ENCODE data around the gene MAN1A1.
"Not testable (repeated sequence)": the region's sequence is repeated elsewhere in the genome, so short reads cannot be mapped to it uniquely, and the experiment has no call there.

MAN1A1 gene

DNA sequence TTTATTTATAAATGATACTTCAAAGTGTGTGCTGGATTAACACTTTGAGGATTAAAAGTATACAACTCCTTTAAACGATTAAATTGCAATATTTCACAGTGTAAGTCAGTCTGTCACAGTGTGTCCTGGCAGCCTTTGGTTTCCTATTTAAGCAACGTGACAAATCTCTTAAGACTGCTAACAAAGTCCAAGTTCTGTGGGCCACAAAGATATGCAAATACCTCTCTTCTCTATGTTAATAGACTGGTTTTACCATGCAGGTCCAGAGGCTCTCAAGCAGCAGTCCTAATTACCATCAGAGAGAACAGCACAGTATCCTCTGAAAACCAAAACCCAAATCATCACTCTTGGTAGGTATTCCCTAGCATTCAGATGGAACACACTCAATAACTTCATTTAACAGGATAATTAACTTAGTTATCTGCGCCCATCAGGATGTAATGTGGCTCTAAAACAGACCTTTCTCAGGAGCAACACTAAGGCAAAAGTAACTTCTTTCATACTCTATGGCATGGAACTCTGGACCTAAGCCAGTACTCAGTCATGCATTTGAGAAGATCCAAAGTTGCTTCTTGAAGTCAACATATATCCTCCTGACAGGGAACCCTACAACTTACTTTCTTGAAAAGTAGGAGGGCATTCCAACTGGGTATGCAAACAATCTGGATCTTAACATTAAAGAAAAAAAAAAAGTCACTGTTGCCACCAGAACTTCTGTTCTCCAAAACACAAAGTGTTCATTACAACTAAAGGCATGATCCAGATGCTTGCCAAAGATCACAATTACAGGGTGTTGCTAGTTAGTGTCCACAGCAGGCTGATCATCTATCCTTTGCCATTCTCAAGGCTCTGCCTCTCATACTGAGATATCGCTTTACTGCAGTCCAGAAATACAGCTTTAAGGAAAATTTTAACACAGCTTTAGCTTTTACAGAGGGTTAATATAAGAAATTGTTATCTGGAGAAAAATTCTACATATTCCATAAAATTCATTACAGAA, 53.2 kb downstream of the MAN1A1 start:
- no peak for DNase-seq
- H3K27ac Mint-ChIP-seq = no peak overlapping the region
- H3K4me1 Mint-ChIP-seq = no peaks in the 10 kb centered on the region
- no peaks in the 10 kb centered on the region for H3K27me3 Mint-ChIP-seq (ENCODE audit: low read depth, poor library complexity)
- no peak overlapping the region for H3K4me3 Mint-ChIP-seq
- H3K36me3 Mint-ChIP-seq (ENCODE audit: low read depth) = peaks cover 27% of the 10 kb centered on the region
- peaks cover 2% of the 10 kb centered on the region for H3K9me3 Mint-ChIP-seq
- TF ChIP-seq, protein P1, sequence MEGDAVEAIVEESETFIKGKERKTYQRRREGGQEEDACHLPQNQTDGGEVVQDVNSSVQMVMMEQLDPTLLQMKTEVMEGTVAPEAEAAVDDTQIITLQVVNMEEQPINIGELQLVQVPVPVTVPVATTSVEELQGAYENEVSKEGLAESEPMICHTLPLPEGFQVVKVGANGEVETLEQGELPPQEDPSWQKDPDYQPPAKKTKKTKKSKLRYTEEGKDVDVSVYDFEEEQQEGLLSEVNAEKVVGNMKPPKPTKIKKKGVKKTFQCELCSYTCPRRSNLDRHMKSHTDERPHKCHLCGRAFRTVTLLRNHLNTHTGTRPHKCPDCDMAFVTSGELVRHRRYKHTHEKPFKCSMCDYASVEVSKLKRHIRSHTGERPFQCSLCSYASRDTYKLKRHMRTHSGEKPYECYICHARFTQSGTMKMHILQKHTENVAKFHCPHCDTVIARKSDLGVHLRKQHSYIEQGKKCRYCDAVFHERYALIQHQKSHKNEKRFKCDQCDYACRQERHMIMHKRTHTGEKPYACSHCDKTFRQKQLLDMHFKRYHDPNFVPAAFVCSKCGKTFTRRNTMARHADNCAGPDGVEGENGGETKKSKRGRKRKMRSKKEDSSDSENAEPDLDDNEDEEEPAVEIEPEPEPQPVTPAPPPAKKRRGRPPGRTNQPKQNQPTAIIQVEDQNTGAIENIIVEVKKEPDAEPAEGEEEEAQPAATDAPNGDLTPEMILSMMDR (IDR thresholded peaks at IDR 0.05) = no peak

DNA sequence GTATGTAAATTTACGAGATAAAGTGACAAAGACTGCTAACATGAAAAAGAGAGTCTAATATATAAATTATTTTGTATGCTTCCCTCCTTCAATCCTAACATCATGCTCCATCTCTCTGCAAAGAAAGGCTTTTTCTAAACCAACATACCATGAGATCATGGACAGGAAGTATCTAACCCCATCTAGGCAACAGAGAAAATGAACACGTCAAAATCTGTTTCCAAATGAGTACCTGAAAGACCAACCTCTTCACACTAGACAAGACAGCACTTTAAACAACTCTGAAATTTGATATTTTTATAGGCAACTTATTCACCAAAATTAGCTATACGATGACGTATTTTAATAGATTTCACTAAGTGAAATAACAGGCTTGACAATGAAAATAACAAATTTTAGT, 54.6 kb downstream of the MAN1A1 start:
- Mint-ChIP-seq H3K4me1 (peaks cover 6% of the 10 kb centered on the region), H3K36me3 (ENCODE audit: low read depth) (peaks cover 34% of the 10 kb centered on the region), H3K27me3 (ENCODE audit: low read depth, poor library complexity) (no peaks in the 10 kb centered on the region), H3K27ac (no peak overlapping the region), H3K9me3 (peaks cover 6% of the 10 kb centered on the region), H3K4me3 (no peak overlapping the region)
- TF ChIP-seq, protein P1 (IDR thresholded peaks at IDR 0.05) = no peak
- DNase-seq = no peak

DNA sequence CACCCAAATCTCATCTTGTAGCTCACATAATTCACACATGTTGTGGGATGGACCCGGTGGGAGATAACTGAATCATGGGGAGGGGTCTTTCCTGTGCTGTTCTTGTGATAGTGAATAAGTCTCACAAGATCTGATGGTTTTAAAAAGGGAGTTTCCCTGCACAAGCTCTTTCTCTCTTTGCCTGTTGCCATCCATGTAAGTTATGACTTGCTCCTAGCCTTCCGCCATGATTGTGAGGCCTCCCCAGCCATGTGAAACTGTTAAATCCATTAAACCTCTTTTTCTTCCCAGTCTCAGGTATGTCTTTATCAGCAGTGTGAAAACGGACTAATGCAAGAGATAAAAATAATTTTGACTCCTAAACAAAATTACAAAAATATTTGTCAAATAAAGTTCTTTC, 58.5 kb downstream of the MAN1A1 start:
- H3K27ac Mint-ChIP-seq; H3K27me3 Mint-ChIP-seq (ENCODE audit: low read depth, poor library complexity); H3K4me3 Mint-ChIP-seq; H3K9me3 Mint-ChIP-seq; DNase-seq: not testable (repeated sequence)
- Mint-ChIP-seq H3K4me1 (peaks cover 17% of the 10 kb centered on the region), H3K36me3 (ENCODE audit: low read depth) (peaks cover 36% of the 10 kb centered on the region)

DNA sequence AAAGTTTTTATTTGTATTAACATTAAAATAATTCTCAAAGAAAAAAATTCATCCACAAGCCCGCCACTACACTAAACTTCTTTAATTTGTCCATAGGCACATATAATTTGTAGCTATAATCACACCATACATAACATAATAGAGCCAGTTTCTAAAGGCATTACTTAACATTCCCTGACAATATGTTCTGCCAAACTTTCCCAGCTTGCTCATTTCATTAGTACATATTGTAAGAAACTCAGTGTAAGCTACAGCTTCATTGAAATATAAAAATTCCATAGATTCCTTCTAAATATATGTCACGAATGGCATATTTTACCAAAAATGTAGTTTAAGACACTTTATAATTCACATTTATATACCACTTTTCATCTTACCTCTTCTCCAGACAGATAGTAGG, 59.3 kb downstream of the MAN1A1 start:
- Mint-ChIP-seq H3K27me3 (ENCODE audit: low read depth, poor library complexity) (no peaks in the 10 kb centered on the region), H3K27ac (no peak overlapping the region)

DNA sequence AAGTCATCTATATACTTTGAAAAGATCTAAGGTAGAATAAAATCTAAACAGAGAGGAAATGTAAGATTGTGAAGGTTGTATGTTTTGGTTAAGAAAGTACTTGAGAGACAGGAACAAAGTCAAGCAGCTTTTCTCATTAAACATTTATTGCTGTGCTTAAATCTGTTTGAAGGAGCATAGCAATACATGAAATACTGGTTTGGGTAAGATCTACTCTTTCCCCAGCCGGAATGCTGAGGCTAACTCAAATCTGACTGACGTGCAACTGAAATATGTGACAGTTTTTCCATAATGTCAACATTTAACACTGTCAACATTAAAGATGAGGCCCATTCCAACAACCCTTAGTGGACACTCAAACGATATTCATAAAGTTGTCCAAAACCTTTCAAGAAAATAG, 59.9 kb downstream of the MAN1A1 start:
- Mint-ChIP-seq H3K36me3 (ENCODE audit: low read depth) (peaks cover 49% of the 10 kb centered on the region), H3K4me3 (no peak overlapping the region), H3K9me3 (peaks cover 16% of the 10 kb centered on the region), H3K27ac (peak overlapping the region; percentile 93), H3K4me1 (peaks cover 17% of the 10 kb centered on the region), H3K27me3 (ENCODE audit: low read depth, poor library complexity) (no peaks in the 10 kb centered on the region)
- TF ChIP-seq, protein P1 (IDR thresholded peaks at IDR 0.05) = no peak
- DNase-seq = no peak

More for the DNA sequence above, 59.3 kb downstream of the MAN1A1 start:
- TF ChIP-seq, protein P1 (IDR thresholded peaks at IDR 0.05) = no peak
- Mint-ChIP-seq H3K9me3 (peaks cover 12% of the 10 kb centered on the region), H3K4me3 (no peak overlapping the region), H3K36me3 (ENCODE audit: low read depth) (peaks cover 44% of the 10 kb centered on the region), H3K4me1 (peaks cover 17% of the 10 kb centered on the region)
- DNase-seq = no peak

DNA sequence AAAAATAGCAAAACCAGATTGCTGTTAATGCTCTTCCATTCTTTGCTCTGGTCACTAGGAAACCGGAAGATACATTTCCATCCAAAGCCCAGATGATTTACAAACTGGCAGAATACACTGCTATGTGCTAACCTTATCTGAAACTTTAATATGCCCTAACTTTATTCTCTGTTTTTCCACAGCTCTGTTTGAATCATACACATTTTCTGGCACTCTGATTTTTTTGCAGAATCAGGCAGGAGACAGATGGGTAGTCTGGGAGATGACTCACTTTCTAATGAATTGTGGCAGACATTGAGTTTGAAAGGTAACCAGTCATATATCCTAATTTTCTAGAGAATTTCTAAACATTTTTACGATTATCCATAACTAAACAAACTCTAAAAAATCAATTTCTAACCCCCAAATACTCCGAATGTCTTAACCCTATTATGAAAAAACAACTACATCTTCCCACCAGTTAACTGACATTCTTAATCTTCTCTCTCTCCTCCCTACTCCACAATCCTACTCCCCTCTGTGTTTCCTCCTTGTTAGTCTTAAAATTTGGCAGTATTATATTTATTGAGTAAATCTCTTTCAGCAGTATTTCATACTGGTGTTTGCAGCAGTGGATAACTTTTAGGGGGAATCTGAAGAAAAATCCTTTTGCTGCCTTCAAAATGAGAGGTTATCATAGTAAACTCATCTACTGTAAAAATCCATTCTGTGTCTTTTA, 63.5 kb downstream of the MAN1A1 start:
- Mint-ChIP-seq H3K4me3 (no peak overlapping the region), H3K27me3 (ENCODE audit: low read depth, poor library complexity) (no peaks in the 10 kb centered on the region), H3K9me3 (peaks cover 13% of the 10 kb centered on the region), H3K4me1 (peaks cover 23% of the 10 kb centered on the region), H3K36me3 (ENCODE audit: low read depth) (peaks cover 55% of the 10 kb centered on the region), H3K27ac (no peak overlapping the region)
- TF ChIP-seq, protein P1 (IDR thresholded peaks at IDR 0.05) = no peak
- DNase-seq = no peak
